ENCODE results near the gene SH2D5.

SH2D5 gene

GRCh38 chr1:20732588-20733359 lies at the start of gene SH2D5:
SH2D5 (minus strand) TSS chr1:20732703; CDS start chr1:20728044, 4,659 bp downstream.
- DNase-seq (ENCODE audit: low spot score), result peak; percentile 51

GRCh38 chr1:20775700-20776099 lies 43.2 kb upstream of the SH2D5 start:
- no peak for DNase-seq (ENCODE audit: low spot score)

DNA sequence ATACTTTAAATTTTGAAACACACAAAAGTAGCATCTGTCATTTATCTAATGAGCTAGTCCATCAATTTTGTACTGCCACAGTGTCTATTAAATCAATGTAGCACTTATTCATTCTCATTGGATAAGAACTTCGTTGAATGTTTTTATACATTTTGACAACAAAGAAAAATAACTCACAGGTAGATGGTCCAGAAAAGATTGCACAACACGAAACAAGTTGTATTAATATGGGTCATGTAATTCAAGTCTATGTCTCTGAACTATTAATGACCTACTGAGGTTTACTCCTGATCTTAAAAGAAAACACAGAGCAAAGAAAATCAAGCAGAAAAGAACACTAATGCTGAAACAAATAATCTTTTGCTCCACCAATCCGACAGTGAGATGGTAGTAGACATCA lies 39.3 kb upstream of the SH2D5 start:
- no peak for DNase-seq (ENCODE audit: low spot score)

DNA sequence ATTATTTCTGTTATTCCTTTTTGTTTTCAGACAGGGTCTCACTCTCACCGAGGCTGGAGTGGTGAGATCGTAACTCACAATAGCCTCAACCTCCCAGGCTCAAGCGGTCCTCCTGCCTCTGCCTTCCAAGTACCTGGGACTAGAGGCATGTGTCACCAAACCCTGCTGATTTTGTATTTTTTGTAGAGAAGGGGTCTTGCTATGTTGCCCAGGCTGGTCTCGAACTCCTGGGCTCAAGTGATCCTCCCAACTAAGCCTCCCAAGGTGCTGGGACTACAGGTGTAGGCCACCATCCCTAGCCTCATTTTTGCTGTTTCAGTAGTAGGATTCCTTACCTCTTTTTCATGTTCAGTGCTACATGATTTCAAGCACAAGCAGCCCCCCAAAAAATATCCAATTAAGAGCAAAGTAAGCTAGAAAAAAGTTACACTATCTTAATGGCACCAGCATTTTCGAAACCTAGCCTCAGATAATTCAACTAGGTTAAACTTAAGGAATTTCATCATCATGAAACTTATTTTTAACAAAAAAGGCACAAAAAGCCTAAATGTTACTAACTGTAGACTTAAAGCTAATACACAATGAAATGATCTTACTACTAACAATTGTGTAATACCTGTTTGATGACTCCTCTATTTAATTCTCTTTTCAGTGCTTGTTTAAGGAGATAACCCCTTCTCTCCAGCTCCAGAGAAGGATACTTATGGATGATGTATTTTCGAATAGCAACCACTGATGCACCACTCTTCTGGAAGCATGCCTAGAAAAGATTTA lies 38.0 kb upstream of the SH2D5 start:
- no peak for DNase-seq (ENCODE audit: low spot score)

GRCh38 chr1:20767271-20767670 lies 34.8 kb upstream of the SH2D5 start:
- DNase-seq (ENCODE audit: low spot score), result no peak

- DNase-seq (ENCODE audit: low spot score), result no peak
Observed at GRCh38 chr1:20763417-20763816, 30.9 kb upstream of the SH2D5 start.

DNA sequence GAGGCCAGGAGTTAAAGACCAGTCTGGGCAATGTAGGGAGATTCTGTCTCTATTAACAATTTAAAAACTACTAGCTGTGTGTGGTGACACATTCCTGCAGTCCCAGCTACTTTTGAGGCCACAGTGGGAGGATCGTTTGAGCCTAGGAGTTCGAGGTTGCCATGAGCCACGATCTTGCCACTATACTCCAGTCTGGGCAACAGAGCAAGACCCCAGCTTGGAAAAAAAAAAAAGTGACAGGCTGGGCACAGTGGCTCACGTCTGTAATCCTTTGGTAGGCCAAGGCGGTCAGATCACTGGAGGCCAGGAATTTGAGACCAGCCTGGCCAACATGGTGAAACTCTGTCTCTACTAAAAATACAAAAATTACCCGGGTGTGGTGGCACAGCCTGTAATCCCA lies 27.8 kb upstream of the SH2D5 start:
- no peak for DNase-seq (ENCODE audit: low spot score)

GRCh38 chr1:20753589-20753988 lies 21.1 kb upstream of the SH2D5 start:
- DNase-seq (ENCODE audit: low spot score), result no peak

- DNase-seq (ENCODE audit: low spot score), result no peak
Observed at GRCh38 chr1:20751462-20751990, 19.0 kb upstream of the SH2D5 start.

GRCh38 chr1:20742671-20743070 lies 10.2 kb upstream of the SH2D5 start:
- no peak for DNase-seq (ENCODE audit: low spot score)

- no peak for DNase-seq (ENCODE audit: low spot score)
Observed at GRCh38 chr1:20740781-20741180, 8.3 kb upstream of the SH2D5 start.

GRCh38 chr1:20739225-20739624 lies 6.7 kb upstream of the SH2D5 start:
- DNase-seq (ENCODE audit: low spot score), result no peak

- no peak for DNase-seq (ENCODE audit: low spot score)
Observed at GRCh38 chr1:20735581-20736111, 3.1 kb upstream of the SH2D5 start.

DNA sequence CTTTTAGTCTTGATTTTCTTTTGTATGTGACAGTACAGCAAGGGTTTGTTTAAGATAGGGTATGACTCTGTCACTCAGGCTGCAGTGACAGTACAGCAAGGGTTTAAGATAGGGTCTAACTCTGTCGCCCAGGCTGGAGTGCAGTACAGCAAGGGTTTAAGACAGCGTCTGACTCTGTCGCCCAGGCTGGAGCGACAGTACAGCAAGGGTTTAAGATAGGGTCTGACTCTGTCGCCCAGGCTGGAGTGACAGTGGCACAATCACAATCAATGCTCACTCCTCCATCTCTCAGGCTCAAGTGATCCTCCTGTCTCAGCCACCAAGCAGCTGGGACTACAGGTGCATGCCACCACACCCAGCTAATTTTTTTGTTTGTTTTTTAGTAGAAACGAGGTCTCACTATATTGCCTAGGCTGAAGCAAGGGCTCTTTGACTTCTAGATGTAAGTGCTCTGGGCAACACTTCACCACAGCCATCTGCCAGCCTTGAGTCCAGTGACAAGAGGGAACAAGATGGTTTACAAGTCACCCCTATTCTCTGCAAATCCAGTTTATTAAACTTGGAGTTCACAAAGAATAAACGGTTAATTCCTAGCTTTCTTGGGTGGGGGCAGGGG lies 965 bp upstream of the SH2D5 start:
- DNase-seq (ENCODE audit: low spot score), result no peak

DNA sequence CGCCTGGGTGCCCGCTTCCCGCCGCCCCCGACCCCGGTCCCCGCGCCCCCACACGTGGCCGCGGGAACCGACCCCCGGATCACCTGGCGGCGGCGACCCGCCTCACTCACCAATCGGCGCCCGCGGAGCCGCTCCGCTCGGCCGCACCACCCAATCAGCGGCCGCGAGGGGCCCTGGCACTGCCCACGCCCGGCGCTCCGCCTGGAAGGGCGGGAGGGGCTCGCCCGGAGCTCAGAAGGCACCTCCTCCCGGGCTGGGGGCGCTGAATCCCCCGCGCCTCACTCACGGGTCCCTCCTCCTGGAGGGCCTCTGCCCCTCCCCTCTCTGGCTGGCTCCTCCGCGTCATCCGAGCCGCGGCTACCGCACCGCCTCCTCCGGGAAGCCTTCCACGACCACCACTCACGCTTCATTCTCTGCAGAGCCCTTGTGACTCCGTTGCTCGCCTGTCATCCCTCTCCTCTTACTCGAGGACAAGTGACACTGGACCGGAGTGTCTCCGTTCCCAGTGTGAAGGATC lies 374 bp downstream of the SH2D5 start:
- DNase-seq (ENCODE audit: low spot score), result no peak

DNA sequence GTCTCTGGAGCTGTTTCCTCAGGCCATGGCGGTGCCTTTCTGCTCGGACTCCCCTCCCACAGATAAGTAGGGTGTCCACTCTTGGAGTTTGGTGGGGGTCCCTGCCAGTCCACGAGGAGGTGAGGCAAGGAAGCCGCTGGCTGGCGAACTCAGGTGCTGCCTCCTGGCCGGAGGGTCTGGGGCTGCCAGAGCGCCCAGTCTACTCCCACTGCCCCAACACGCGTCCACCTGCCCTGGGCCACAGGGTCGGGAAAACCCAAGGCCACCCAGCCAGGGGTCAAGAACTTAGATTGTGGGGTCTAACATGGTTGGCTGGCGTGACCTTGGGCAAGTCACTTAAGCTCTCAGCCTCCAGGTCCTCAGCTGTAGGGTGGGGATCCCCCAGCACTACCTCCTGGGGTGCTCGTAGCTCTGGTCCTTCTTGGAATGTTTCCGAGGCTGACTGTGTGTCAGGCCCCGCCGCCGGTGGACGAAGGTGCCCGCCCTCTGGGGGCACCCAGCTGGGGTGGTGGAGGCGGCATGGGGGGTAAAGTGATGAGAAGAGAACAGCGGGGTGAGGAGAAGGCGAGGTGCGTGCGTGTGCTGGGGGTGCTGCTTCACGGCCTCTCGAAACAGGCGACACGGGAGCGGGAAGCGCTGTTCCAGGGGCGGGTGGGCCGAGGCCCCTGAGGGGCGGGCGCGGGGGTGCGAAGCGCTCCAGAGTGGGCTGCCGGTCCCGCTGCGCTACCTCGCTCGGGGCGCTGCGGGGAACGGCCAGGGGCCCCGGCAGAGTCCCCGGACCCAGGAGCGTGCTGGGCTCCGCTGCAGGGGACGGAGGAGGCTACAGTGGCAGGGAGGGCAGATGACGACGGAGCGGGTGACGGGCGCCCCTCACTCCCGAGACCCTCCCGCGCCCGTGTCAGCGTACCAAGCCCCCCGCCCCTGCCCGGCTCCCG lies 1.2 kb downstream of the SH2D5 start:
- no peak for DNase-seq (ENCODE audit: low spot score)

DNA sequence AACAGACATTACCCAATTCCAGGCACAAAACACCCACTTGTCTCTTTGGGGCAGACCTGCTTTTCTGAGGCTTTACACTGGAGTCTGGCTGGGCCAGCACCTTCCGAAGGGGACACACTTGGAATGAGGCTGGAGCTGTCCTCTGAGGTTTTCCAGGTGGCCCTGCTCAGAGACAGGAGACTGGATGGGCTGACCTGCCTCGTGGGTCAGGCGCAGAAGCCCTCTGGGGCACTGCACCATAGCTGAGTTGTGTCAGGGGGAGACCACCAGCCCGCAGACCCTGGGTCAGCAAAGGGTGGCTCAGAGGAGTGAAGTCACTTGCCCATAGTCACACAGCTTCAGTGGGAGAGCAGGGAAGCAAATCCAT lies 1.8 kb downstream of the SH2D5 start:
- no peak for DNase-seq (ENCODE audit: low spot score)

- no peak for DNase-seq (ENCODE audit: low spot score)
Observed at GRCh38 chr1:20729990-20730689, 2.4 kb downstream of the SH2D5 start.

DNA sequence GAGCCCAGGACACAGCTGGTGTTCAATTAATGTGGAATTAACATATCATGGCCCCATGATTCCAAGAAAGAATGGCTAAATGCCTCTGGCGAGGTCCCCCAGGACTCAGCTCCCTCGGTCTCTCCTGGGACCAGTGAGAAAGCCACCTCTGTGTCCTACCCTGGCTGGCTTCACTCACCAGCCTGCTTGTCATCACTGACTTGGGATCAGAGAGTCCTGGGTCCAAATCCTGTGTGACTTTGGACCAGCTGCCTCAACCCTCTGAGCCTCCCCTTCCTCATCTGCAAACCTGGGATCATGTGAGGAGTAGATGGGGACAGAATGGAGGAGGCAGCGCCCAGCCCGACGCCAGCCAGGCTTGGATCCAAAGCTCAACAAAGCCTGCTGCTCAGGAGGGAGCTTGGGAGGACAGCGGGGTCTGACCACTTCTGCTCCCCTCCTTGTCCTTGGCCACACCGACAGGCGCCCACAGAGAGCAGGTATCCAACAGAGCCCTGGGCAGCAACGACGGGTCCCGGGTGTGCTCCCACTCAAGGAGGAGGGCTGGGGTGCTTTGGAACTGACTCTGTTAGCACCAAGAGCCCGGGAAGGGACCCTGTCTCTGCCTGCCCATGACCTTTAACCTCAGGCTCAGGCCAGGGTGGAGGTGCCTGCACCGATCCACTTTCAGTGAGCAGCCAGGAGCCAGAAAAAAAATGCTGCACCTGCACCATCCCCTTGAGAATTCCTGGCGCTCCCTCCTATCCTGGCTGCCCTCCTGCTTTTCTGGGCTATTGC lies 3.2 kb downstream of the SH2D5 start:
- no peak for DNase-seq (ENCODE audit: low spot score)

All from hematopoietic multipotent progenitor cell treated with erythropoietin and hydrocortisone succinate and interleukin-3 and kit ligand, for 15 days (in vitro differentiated cells).